Hepatic stellate cell (primary cell): ENCODE results near the gene PSAPL1.

Experiments
- DNase-seq: peaks from one replicate; pipeline ENCODE4 v3.0.0; 2011; ENCODE audit warnings: low spot score

PSAPL1 gene

DNA sequence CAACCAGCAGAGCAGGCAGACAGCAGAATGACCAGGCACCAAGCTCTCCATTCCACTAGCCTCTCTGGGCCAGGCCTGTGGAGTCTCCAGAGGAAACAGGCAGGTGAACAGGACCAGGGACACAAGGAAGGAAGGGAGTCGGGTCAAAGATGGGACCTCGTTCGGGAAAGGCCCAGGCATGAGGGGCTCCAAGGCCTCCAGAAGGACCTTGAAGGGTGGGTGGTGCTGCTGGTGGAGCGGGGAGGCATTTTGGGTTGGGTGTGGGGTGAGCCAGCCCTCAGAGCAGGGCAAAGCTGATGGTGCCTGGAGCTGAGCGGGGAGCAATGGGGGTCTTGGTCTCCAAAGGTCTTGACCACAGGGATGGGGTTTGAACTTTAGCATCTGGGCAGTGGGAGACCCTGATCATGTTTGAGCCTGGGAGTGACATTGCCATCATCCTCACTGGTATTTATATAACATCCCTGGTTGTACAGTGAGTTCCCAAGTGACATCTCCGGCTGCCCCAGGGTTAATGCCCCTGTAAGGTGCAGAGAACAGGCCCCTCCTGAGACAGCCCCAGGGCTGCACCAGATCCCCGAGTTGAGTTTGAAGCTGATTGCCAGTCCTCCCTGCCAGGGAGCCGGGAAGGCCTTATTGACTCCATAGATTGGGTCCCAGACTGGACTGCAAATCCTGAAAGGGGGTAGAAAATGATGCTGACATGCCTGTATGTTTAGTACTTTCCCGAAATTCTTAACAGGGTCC, 52.7 kb downstream of the PSAPL1 start:
- DNase-seq = no peak

- no peak for DNase-seq
Observed at GRCh38 chr4:7381221-7381889, 53.4 kb downstream of the PSAPL1 start.
